BLaER1 treated with 17β-estradiol and CSF1 and Interleukin-3, amounts not matched to agents 10 nM and 100 nM (cell line): ENCODE data around the gene BSCL2.

Source experiments
- H3K27ac ChIP-seq, 11 experiments: shearing (Covaris generic); formaldehyde crosslinking; 2 replicates each; pipeline ENCODE4 v1.8.1; 2022
- H3K27me3 ChIP-seq, 11 experiments: shearing (Covaris generic); formaldehyde crosslinking; 2 replicates each; pipeline ENCODE4 v1.8.1; 2022
- H3K36me3 ChIP-seq, 11 experiments: shearing (Covaris generic); formaldehyde crosslinking; 2 replicates each; pipeline ENCODE4 v1.8.1; 2022
- H3K4me1 ChIP-seq, 10 experiments: shearing (Covaris generic); formaldehyde crosslinking; 2 replicates each; pipeline ENCODE4 v1.8.1; 2022
- H3K4me2 ChIP-seq, 11 experiments: shearing (Covaris generic); formaldehyde crosslinking; 2 replicates each; pipeline ENCODE4 v1.8.1; 2022
- H3K4me3 ChIP-seq, 10 experiments: shearing (Covaris generic); formaldehyde crosslinking; 2 replicates each; pipeline ENCODE4 v1.8.1; 2022
- H3K9ac ChIP-seq, 11 experiments: shearing (Covaris generic); formaldehyde crosslinking; 2 replicates each; pipeline ENCODE4 v1.8.1; 2022
- H3K9me3 ChIP-seq, 11 experiments: shearing (Covaris generic); formaldehyde crosslinking; replicated peaks in 1 of 11; 2 replicates each; pipeline ENCODE4 v1.8.1; 2022
- H4K20me1 ChIP-seq, 11 experiments: shearing (Covaris generic); formaldehyde crosslinking; 2 replicates each; pipeline ENCODE4 v1.8.1; 2022
- Cebpa-rat ChIP-seq, 11 experiments: shearing (Covaris generic); IDR thresholded peaks; 2 replicates each; pipeline ENCODE4 v1.8.1; 2022

The BSCL2 gene

GRCh38 chr11:62673196-62673525 lies 34.1 kb downstream of the BSCL2 start:
- peaks cover 50 to 69% (median 58%) of the 10 kb centered on the region in 11 experiments for H3K36me3 ChIP-seq
- no peaks in the 10 kb centered on the region for H3K9me3 ChIP-seq
- H3K4me3 ChIP-seq = peak overlapping the region in 7 of 10 experiments; percentile 76 to 89 (median 84); a peak in 8 of 20 replicates
- no peaks in the 10 kb centered on the region for H3K27me3 ChIP-seq
- H3K27ac ChIP-seq = peak overlapping the region in 3 of 11 experiments; percentile 85 to 93 (median 90); a peak in 4 of 22 replicates
- no peak for TF ChIP-seq Cebpa-rat (IDR thresholded peaks at IDR 0.05)
- H3K9ac ChIP-seq = peak overlapping the region; percentile 85 to 96 (median 91); a peak in 18 of 22 replicates
- H4K20me1 ChIP-seq = peaks cover 0 to 59% (median 17%) of the 10 kb centered on the region in 11 experiments; a peak in 12 of 22 replicates
- peaks cover 49 to 76% (median 68%) of the 10 kb centered on the region in 10 experiments for H3K4me1 ChIP-seq
- H3K4me2 ChIP-seq = peak overlapping the region; percentile 85 to 100 (median 93)

DNA sequence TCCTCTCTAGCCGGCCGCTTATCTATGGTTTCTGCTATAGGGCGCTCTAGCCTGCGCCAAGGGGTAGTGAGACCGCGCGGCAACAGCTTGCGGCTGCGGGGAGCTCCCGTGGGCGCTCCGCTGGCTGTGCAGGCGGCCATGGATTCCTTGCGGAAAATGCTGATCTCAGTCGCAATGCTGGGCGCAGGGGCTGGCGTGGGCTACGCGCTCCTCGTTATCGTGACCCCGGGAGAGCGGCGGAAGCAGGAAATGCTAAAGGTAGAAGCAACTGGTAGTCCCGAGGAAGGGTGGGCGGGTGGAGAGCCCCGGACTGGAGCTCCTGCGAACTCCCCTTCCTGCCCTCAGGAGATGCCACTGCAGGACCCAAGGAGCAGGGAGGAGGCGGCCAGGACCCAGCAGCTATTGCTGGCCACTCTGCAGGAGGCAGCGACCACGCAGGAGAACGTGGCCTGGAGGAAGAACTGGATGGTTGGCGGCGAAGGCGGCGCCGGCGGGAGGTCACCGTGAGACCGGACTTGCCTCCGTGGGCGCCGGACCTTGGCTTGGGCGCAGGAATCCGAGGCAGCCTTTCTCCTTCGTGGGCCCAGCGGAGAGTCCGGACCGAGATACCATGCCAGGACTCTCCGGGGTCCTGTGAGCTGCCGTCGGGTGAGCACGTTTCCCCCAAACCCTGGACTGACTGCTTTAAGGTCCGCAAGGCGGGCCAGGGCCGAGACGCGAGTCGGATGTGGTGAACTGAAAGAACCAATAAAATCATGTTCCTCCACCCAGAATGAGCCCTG lies 35.4 kb downstream of the BSCL2 start, which contains the start of the genes LBHD1 and UQCC3:
Gene LBHD1, minus strand, starts transcription at position 660 of the 782 bp plus-strand sequence. CDS start 2,236 bp downstream, outside the sequence.
Gene UQCC3, plus strand, starts transcription at position 66 of the 782 bp plus-strand sequence. Its CDS starts 73 bp downstream, at position 139.
- H3K4me3 ChIP-seq = peak within 1 kb of the TSS; percentile 63 to 89 (median 84)
- no peaks in the 10 kb centered on the region for H3K9me3 ChIP-seq
- H3K4me1 ChIP-seq = peaks cover 52 to 76% (median 69%) of the 10 kb centered on the region in 10 experiments
- peak within 1 kb of the TSS; percentile 85 to 100 (median 93) for H3K4me2 ChIP-seq
- H3K9ac ChIP-seq = peak within 1 kb of the TSS; percentile 85 to 96 (median 91)
- H3K27ac ChIP-seq = peak within 1 kb of the TSS; percentile 72 to 95 (median 89)
- no peak for TF ChIP-seq Cebpa-rat (IDR thresholded peaks at IDR 0.05)
- H3K36me3 ChIP-seq = peaks cover 51 to 67% (median 54%) of the 10 kb centered on the region in 11 experiments
- H3K27me3 ChIP-seq = no peaks in the 10 kb centered on the region
- H4K20me1 ChIP-seq = peaks cover 0 to 59% (median 20%) of the 10 kb centered on the region in 11 experiments; a peak in 18 of 22 replicates

GRCh38 chr11:62671236-62671607 lies 36.0 kb downstream of the BSCL2 start:
- Histone ChIP-seq H3K9ac (peak overlapping the region; percentile 85 to 96 (median 91)), H3K27ac (peak overlapping the region; percentile 72 to 95 (median 89)), H4K20me1 (peaks cover 0 to 59% (median 20%) of the 10 kb centered on the region in 11 experiments; a peak in 19 of 22 replicates), H3K4me1 (peaks cover 56 to 76% (median 69%) of the 10 kb centered on the region in 10 experiments), H3K9me3 (no peaks in the 10 kb centered on the region), H3K36me3 (peaks cover 49 to 67% (median 53%) of the 10 kb centered on the region in 11 experiments), H3K27me3 (no peaks in the 10 kb centered on the region), H3K4me2 (peak overlapping the region; percentile 85 to 100 (median 93)), H3K4me3 (peak overlapping the region; percentile 63 to 89 (median 84))
- no peak for TF ChIP-seq Cebpa-rat (IDR thresholded peaks at IDR 0.05)

GRCh38 chr11:62669420-62670161 lies 37.6 kb downstream of the BSCL2 start:
- Histone ChIP-seq H3K4me1 (peaks cover 60 to 75% (median 69%) of the 10 kb centered on the region in 10 experiments), H3K27me3 (no peaks in the 10 kb centered on the region), H3K4me2 (peak overlapping the region; percentile 85 to 100 (median 93)), H3K36me3 (peaks cover 33 to 55% (median 39%) of the 10 kb centered on the region in 11 experiments), H3K9ac (peak overlapping the region; percentile 19 to 96 (median 88); a peak in 18 of 22 replicates), H4K20me1 (peaks cover 0 to 56% (median 25%) of the 10 kb centered on the region in 11 experiments; a peak in 19 of 22 replicates), H3K27ac (peak overlapping the region in 8 of 11 experiments; percentile 72 to 95 (median 90); a peak in 8 of 22 replicates), H3K9me3 (no peaks in the 10 kb centered on the region), H3K4me3 (peak overlapping the region in 4 of 10 experiments; percentile 76 to 88 (median 80); a peak in 3 of 20 replicates)
- TF ChIP-seq Cebpa-rat (IDR thresholded peaks at IDR 0.05) = no peak

GRCh38 chr11:62667460-62667859 lies 39.8 kb downstream of the BSCL2 start:
- Histone ChIP-seq H3K36me3 (peaks cover 23 to 44% (median 35%) of the 10 kb centered on the region in 11 experiments), H3K9me3 (no peaks in the 10 kb centered on the region), H3K27ac (peak overlapping the region in 8 of 11 experiments; percentile 20 to 94 (median 86); a peak in 9 of 22 replicates), H3K4me3 (peak overlapping the region; percentile 68 to 94 (median 83); a peak in 17 of 20 replicates), H3K4me1 (peaks cover 50 to 70% (median 68%) of the 10 kb centered on the region in 10 experiments), H3K9ac (peak overlapping the region; percentile 36 to 98 (median 90); a peak in 20 of 22 replicates), H3K4me2 (peak overlapping the region; percentile 96 to 100 (median 98)), H4K20me1 (peaks cover 0 to 57% (median 27%) of the 10 kb centered on the region in 11 experiments; a peak in 19 of 22 replicates), H3K27me3 (no peaks in the 10 kb centered on the region)
- no peak for TF ChIP-seq Cebpa-rat (IDR thresholded peaks at IDR 0.05)

DNA sequence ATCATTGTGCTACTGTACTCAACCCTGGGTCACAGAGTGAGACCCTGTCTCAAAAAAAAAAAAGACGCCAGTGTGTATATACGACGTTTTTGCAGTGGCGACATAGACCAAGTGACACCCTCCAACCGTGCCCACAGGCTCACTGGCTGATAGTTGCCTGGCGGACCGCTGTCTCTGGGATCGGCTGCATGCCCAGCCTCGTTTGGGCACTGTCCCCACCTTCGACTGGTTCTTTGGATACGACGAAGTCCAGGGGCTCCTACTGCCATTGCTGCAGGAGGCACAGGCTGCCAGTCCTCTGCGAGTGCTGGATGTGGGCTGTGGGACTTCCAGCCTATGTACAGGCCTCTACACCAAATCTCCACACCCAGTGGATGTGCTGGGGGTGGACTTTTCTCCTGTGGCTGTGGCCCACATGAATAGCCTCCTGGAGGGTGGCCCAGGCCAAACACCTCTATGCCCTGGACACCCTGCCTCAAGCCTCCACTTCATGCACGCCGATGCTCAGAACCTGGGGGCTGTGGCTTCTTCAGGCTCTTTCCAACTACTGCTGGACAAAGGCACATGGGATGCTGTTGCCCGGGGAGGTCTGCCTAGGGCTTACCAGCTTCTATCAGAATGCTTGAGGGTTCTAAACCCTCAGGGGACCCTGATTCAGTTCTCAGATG lies 40.8 kb downstream of the BSCL2 start:
- Histone ChIP-seq H4K20me1 (peaks cover 0 to 60% (median 27%) of the 10 kb centered on the region in 11 experiments; a peak in 19 of 22 replicates), H3K4me3 (peak overlapping the region; percentile 68 to 94 (median 83)), H3K36me3 (peaks cover 28 to 54% (median 45%) of the 10 kb centered on the region in 11 experiments), H3K9me3 (no peaks in the 10 kb centered on the region), H3K27ac (peak overlapping the region; percentile 63 to 94 (median 87); a peak in 21 of 22 replicates), H3K4me1 (peaks cover 45 to 70% (median 68%) of the 10 kb centered on the region in 10 experiments), H3K4me2 (peak overlapping the region; percentile 96 to 100 (median 98)), H3K9ac (peak overlapping the region; percentile 83 to 98 (median 90)), H3K27me3 (no peaks in the 10 kb centered on the region)
- TF ChIP-seq Cebpa-rat (IDR thresholded peaks at IDR 0.05) = no peak

- peaks cover 0 to 58% (median 27%) of the 10 kb centered on the region in 11 experiments; a peak in 19 of 22 replicates for H4K20me1 ChIP-seq
- no peak for TF ChIP-seq Cebpa-rat (IDR thresholded peaks at IDR 0.05)
Measured at GRCh38 chr11:62665599-62666258, 41.5 kb downstream of the BSCL2 start.

More at GRCh38 chr11:62665599-62666258, 41.5 kb downstream of the BSCL2 start:
- Histone ChIP-seq H3K36me3 (peaks cover 28 to 61% (median 50%) of the 10 kb centered on the region in 11 experiments), H3K27me3 (no peaks in the 10 kb centered on the region), H3K9ac (peak overlapping the region; percentile 83 to 98 (median 90)), H3K4me2 (peak overlapping the region; percentile 96 to 100 (median 98)), H3K4me3 (peak overlapping the region; percentile 68 to 94 (median 83)), H3K27ac (peak overlapping the region; percentile 63 to 94 (median 87); a peak in 21 of 22 replicates), H3K9me3 (no peaks in the 10 kb centered on the region), H3K4me1 (peaks cover 42 to 68% (median 65%) of the 10 kb centered on the region in 10 experiments)
